HuH-7.5 (cell line): Measurements from ENCODE around the gene FBN2.
"Not testable (repeated sequence)": the region's sequence is repeated elsewhere in the genome, so short reads cannot be mapped to it uniquely, and the experiment has no call there.

Experiments
- DNase-seq: peaks from one replicate; pipeline ENCODE4 v3.0.0; 2011; ENCODE audit warnings: low spot score

Gene FBN2

DNA sequence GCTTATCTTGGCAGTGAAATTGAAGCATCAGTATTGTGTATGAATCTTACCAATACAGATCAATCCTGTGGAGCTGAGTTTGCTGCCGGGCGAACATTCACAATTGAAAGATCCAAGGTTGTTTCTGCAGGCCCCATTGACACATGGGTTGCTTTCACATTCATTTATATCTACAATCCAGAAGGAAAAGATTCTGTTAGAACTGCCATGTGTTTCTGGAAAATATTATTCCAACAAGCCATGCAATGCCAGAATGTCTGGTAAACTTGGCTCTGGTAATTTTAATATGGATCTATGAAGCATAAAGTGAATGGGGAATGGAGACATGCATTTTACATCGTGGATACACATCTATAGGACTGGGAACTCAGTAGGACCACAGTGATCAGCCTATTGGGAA lies 180.8 kb downstream of the FBN2 start:
- no peak for DNase-seq

DNA sequence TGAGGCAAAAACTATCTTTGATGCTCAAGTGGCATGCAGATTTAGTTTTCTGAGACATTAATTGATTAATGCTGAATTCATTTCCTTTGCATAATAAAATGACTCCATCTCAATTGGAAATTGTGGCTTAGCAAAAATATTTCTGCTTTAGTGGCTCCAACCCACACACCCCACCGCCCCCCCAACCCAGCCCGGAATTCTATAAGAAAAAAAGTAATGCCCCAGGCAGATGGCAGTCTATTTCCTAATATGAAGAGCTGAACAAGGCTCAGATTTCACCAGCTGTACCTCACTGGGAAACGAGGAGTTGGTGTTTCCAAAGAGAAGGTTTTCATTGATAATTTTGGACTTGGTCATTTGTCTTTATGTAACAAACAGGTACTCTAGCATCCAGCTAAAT lies 182.1 kb downstream of the FBN2 start:
- DNase-seq, result no peak

DNA sequence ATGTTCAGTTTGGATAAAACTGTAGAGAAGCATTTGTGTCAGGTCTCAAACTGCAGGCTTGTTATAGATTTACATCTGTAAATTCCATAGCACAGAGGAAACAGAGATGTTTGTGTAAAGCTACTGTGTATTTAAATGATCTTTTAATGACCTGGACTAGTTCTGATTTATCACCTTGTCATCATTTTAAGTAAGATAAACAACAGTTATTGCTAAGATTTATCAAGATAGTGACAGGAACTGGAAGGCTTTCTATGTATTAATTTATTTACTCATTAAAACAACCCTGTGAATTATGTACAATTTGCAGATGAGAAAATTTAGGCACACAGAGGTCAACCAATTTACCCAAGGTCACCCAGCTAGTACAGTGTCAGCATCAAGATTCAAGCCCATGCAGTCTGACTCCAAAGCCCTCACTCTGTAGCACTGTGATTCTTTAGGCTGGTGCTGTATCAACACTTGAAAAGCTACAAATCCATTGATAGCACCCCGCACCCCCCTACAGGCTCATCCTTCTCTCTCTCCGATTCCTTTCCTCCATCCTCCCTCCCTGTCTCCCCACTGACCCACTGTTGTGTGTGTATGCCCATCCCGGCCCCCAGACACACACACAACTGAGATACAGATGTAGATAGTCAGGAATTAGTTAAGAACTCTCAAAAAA lies 184.5 kb downstream of the FBN2 start:
- DNase-seq, result no peak

DNA sequence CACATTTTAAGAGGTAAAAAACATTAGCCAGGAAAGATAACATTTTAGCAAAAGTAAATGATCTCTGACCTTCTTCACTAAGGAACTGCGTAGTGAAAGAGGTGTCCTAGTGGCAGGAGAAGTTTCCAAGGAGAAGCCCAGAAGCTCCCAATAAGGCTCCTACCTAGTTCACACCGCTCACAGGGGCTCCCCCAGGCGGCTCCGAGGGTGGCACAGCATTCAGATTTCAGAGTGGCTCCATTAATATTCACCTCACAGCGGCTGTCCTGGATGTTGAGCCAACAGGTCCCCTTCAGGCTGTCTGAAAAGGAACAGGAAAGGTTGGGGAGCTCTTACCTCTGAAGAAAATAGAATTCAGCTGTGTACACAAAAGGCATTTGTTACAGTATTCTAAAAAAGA lies 187.3 kb downstream of the FBN2 start:
- DNase-seq, result no peak

DNA sequence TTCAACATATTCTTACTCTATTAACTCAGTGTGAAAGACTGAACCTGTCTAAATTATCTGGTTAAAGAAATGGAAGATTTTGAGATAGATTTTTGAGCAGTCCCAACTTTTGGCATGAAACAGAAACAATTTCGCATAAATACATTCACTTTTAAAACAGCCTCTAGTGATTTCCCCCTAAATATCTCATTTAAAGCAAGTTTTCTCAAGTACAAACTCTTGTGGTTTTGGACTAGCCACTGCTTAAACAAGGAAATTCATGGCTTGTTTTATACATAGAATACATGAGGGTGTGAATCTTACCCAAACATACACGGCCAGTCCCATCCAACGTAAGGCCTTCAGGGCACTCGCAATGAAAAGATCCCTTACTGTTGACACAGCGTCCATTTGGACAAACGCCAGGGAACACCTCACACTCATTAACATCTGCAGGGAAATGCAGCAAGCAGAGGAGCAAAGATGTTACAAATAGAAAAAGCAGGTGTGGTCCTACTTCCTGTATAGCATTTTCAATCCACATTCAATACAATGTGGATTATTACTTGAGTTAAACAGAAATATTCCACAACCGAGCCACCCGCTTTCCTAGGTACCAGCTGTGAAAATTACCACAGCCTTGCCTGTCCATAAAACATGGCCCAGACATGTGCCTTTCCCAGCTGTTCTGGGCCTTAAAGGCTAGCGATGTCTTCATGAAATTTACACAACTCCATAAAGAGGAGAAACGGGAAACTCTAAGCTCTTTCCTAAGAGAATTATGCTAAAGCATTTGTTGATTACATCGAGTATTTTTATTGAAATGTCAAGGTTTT lies 188.8 kb downstream of the FBN2 start:
- DNase-seq, result no peak

DNA sequence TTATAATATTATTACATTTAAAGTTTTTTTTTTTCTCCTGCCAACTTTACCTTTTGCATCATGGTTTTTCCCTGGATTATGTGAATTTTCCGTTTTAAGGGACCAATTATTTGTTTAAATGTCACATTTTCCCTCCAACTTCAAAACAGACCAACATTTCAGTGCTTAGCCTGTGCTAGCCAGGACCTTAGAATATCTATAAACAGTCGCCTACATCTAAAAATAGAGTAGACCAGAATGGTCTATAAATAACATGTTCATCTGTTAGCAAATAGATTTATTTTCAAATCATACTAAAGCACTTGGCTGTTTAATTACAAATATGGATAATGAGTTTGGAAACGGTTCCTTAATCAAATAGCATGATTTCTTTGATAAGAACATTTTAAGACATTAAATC lies 192.0 kb downstream of the FBN2 start:
- no peak for DNase-seq

DNA sequence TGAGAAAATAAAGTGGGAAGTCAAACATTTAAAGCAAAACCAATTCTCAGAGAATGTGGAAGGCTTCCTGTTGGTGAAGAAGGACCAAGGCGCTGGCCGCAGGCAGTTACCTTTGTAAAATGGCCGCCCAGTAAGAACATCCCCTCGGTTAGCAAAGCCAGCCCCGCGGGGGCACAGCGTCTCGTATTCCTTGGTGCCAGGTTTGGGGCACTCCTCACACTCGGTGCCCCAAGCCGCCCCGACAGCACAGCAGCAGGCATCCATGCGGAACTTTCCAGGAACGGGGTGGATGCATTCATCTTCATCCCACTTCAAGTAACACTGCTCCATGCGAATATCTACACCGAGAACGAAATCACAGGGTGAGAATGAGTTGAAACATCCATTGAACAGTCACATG lies 192.8 kb downstream of the FBN2 start:
- no peak for DNase-seq

DNA sequence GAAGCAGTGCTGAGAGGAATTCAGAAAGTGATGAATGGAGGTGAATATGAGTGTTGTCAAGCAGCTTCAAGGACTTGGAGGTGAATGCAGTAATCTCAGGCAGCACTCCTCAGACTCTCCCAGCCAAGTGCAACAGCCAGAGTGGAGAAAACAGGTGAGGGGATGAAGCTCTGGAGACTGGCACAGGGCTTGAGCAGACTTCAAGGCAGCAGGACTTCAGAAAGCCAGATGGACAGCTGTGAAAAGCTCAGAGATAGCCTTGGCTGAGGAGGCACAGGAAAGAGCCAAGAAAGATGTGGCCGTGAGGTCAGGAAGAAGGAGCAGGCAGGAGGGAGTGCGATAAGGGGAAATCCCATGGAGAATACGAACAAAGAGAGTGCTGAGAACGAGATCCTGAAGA lies 194.9 kb downstream of the FBN2 start:
- DNase-seq, result no peak

DNA sequence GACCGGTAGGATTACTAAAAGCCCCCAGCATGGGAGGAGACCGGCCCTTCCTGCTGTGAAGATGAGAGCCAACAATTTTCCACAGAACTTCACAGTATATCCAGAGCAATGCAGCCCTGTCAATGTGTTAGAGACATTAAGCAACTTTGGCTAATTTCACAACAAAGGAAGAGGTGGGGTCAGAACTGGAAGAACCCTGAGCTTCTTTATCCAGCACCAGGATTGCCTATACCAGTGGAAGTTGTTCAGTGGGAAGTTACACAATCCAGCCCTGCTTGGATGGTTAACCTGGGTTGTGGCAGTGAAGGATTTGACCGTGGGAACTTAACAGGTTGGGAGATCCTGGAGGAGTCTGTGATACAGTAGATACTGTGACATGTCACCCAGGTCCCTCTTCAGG lies 197.0 kb downstream of the FBN2 start:
- no peak for DNase-seq

DNA sequence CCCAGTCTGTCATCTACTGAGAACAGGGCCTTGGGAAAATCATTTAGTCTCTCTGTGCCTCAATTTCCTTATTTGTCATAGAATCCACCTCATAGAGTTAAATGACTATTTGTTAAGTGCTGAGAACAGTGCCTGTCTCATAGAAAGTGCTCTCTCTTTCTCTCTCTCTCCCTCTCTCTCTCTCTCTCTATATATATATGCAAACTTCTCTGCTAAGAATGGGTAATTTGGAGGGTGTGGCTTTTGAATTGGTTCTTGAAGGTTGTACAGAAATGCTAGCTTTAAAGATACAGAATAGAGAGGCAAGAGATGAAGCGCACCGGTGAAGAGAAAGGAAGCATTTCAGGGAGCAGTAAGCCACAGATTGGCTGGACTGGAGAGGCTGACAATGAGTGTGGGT lies 197.4 kb downstream of the FBN2 start:
- DNase-seq, result no peak

DNA sequence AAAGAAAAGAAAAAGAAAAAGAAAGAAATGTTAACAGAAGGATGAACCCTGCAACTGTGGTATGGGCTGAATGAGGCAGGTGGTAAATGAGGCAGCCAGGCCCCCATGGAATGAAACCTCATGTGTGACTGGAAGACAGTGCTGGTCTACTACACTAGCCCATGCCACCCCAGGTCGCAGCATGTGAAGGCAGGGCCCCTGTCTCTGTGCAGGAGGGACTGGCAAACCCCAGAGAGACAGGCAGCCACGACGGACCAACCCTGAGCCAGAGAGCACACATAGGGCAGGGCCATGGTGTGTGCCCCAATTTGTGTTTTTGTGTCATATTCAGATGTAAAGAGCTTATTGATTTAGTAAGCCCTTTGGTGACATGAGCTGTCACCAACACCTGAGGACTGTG lies 198.5 kb downstream of the FBN2 start:
- DNase-seq, result no peak

DNA sequence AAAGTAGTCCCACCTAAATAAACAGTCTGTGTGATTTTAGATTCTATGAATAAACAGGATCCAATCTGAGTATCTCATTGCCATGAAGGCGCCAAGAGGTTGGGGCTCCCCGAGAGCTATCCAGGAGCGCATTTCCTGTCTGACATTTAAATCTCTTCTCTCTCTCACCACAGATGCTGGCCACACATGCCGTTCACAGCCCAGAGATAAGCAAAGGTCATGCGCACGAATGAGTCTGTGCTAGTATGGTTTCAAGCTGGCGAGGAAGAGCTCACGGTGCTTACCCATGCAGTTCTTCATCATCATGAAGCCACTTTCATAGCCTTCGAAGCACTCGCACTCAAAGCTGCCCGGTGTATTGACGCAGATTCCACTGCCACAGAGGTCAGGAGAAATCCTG lies 199.4 kb downstream of the FBN2 start:
- DNase-seq, result no peak

DNA sequence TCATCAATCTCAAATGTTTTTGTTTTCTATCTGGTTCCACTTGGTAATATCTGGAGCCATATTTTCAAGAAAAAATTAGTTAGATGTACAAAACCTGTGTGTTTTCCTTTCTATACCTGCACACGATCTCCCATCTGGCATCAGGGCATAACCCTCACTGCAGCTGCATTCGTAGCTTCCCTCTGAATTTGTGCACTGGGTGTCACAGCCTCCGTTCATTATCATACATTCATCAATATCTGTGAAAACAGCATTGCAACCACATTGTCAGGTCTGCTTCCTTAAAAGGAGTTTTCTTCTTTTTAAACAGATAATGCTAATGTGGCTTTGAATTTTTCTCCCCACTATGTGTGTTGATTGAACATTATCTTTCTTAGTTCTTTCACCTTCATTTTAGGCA lies 202.7 kb downstream of the FBN2 start:
- no peak for DNase-seq

DNA sequence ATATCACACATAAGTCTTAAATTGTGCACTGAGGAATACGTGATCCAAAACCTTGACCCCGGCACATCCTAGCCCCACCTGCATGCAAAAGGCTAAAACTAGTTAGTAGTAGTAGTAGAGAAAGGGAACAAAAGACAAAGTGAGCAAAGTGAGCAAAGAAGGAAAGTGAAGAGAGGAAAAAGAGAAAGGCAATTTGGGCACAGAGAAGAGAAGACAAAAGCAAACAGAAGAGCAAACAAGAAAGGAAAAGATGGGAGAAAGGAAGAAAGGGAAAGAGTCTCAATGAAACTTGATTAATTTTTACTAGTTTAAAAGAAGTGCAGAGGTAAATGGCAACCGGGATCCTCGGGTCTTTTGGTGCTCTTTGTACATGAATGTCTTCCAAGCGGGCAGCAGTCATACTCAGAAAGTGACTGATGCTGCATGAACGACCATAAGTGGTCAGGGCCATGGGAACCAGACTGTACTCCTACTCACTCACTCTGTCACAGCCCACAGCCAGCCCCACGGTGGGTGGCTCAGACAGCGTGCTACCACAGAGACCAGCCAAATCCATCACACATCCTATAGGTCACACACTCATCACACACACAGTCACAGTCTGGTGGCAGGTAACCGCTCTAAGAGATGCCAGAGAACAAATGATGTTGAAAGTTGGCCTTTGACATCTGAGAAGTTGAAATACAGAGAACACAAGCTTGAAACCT lies 203.9 kb downstream of the FBN2 start:
- no peak for DNase-seq

DNA sequence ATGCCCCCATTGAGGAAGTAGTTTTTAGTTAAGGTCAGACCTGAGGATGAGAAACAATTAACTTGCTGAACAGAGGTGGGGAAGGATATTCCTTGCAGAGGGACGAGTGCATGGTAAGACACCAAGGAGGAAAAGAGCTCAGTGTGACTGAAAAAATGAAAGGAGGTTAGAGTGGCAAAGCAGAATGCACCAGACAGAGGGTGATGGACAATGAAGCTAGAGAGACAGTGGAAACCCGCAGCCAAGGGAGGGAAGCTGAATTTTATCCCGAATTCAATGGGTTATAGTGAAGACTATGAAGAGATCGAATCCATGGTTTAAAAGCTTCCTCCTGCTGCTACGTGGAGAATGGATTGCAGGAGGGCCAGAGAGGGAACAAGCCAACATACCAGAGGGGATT lies 206.8 kb downstream of the FBN2 start:
- no peak for DNase-seq

DNA sequence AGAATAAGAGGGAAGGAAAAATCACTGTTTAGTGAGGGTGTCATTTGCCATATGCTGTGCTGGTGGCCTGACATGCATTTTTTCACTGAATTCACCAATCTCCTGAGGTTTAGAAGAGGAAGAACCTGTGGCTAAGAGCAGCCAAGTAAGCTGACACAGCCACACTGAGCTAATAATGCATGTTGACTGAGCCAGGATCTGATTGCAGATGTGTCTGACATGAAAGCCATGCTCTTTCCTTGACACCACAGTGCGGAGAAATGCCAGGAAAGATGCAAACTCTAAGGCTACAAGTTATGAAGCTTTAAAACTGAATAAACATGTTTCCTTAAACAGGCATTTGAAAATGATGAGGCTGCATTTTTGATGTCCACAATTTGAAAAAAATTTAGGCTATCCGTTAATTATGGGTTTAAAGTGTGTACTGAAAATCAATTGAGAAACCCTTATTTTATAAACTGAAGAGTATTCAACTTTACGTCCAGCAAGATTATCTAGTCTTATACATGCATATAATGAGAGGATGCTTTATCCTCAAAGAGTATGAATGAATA lies 208.6 kb downstream of the FBN2 start:
- no peak for DNase-seq

DNA sequence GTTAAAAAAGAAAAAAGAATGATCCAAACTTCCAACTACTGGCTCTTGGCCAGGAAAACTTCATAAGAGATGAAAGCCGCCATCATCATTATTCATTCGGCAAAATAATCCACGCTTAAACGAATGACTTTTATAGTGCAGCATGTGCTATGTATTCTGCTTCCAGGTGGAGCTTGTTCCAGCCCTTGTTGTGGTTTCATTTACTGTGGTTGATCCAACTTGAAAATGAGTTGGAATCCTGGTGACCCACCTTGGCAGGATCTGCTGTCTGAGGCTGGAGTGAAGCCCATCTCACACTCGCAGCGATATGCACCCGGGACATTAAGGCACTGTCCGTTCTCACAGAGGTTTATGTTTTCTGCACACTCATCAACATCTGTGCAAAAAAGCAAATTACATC lies 209.6 kb downstream of the FBN2 start:
- no peak for DNase-seq

DNA sequence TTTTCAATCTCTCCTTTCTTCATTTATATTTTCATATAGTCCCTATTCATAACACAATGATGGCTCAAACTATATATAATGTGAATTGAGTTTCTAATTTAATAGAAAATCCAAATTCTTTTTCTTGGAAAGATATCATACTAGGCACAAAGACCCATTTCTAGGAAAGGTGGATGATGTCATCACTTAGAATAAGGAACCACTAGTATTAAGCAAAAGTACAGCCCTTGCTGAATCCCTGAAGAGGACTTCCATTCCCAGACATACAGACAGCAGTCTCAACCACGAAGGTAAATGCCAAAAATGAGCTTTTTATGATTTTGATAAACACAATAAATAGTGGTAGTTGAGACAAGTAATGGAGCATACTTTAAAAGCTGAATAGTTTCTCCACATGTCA lies 210.0 kb downstream of the FBN2 start:
- DNase-seq, result no peak

DNA sequence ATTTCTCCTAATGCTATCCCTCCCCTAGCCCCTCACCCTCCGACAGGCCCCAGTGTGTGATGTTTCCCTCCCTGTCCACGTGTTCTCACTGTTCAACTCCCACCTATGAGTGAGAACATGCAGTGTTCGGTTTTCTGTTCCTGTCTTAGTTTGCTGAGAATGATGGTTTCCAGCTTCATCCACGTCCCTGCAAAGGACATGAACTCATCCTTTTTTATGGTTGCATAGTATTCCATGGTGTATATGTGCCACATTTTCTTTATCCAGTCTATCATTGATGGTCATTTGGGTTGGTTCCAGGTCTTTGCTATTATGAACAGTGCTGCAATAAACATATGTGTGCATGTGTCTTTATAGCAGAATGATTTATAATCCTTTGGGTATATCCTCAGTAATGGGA lies 216.6 kb downstream of the FBN2 start:
- DNase-seq, result not testable (repeated sequence)

DNA sequence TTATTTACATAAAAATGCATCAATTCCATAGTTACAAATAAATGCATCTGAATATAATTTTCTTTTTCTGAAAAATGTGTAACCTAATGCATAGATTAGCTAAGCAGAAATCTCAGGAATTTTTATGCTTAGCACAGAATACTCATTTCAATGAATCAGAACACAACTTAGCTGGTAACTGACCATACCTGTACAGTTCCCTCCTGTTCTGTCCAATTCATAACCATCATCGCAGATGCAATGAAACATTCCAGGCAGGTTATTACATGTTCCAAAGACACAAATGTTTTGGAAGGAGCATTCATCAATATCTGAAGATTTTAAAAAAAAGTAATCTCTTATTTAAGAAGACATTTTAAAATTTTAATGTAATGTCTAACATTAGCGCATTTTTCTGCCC lies 219.4 kb downstream of the FBN2 start:
- no peak for DNase-seq

DNA sequence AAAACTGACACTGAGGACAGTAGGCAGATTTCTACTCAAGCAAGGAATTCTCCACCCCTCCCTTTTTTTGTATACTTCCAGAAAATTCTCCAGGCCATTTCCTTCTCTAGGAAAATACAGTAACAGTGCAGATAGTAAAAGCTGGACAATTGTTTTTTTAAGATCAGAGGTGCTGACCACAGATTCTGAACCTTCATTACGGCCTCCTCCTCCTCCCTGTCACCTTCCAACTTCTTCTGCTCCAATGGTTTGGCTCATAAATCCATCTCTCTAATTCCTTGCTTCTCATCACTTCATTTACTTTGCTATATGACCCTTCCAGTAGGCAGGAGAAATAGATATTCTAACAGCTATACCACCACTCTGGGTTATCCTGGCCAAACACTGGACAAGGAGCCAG lies 220.6 kb downstream of the FBN2 start:
- no peak for DNase-seq

DNA sequence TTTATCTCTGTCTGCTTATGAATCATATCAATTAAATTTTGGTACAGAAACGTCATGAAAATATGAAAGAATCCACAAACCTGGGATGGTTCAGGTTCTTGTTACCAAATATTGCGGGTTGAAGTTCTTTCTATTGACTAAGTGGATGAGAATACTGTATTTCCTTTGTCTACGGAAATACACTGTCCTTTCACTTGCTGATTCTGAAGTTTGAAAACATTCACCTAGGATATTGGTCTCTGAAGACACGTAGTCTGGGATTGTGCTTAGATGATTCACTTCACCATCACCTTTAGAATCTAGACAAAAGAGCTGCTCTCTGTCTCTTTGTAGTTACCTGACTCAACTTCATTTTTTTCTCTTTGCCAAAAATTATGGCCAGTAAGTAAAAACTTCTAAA lies 222.4 kb downstream of the FBN2 start:
- no peak for DNase-seq

DNA sequence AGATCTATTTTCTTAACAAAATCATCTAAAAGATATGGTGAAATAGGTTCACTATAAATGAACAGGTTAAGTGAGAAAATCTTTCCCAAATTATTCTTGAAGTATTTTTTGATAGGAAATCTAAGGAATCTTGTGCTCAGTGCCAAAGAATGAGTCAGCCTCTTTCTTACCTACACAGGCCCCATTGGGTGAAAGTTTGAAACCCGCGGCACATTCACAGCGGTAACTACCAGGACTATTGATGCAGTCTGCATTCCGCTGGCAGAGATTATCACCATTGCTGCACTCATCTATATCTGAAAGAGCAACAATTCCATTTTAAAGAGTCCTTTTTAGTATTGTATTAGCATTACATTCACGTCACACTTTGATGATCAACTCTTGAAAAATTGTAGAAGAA lies 232.7 kb downstream of the FBN2 start:
- DNase-seq, result no peak
